Vagina (tissue), 2 donors: ENCODE data around the gene KIAA2012.

Experiments used
- POLR2A ChIP-seq, 2 donors: fragments of 450-650 bp; IDR thresholded peaks; one replicate each; pipeline ENCODE4 v1.6.1; 2017; ENCODE audit warnings: antibody characterized with exemption in 2 of 2, mild to moderate bottlenecking in 2 of 2, moderate library complexity in 2 of 2
- TF ChIP-seq, protein P1 (sequence below), 3 experiments: fragments of 450-650 bp in 2 of 3; fragments of 200-600 bp in 1 of 3; sonication (generic) in 1 of 3; IDR thresholded peaks; one replicate each; pipeline ENCODE4 v1.5.1; 2017 to 2019; ENCODE audit warnings: antibody characterized with exemption in 3 of 3, mild to moderate bottlenecking in 2 of 3, moderate library complexity in 2 of 3

DNA sequence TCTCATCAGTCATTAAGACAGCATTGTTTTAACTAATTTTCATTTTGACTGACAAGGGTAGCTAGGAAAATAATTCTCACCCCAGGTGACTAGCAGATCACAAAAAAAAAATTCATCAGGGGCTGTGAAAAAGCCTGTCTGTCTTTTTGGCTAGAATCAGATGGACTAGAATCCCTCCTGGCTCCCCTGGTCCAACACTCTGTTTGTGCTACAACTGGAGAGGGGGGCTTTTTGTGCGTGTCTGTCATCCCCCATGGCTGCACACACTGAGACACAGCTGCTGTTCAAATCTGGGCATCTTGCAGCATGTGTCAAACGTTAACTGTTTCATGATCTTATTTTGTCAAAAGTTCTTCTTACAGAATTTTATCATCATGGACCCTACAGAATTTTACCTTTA is 51.2 kb downstream of the KIAA2012 start:
- no peak for TF ChIP-seq POLR2A (IDR thresholded peaks at IDR 0.05)
- TF ChIP-seq, protein P1, sequence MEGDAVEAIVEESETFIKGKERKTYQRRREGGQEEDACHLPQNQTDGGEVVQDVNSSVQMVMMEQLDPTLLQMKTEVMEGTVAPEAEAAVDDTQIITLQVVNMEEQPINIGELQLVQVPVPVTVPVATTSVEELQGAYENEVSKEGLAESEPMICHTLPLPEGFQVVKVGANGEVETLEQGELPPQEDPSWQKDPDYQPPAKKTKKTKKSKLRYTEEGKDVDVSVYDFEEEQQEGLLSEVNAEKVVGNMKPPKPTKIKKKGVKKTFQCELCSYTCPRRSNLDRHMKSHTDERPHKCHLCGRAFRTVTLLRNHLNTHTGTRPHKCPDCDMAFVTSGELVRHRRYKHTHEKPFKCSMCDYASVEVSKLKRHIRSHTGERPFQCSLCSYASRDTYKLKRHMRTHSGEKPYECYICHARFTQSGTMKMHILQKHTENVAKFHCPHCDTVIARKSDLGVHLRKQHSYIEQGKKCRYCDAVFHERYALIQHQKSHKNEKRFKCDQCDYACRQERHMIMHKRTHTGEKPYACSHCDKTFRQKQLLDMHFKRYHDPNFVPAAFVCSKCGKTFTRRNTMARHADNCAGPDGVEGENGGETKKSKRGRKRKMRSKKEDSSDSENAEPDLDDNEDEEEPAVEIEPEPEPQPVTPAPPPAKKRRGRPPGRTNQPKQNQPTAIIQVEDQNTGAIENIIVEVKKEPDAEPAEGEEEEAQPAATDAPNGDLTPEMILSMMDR (IDR thresholded peaks at IDR 0.05), result no peak
